DOHH2 (cell line): Measurements from ENCODE around the gene TENT5A.

Experiments
- H3F3A ChIP-seq: fragments of 200-600 bp; sonication (generic), shearing (Covaris generic); 2 replicates; pipeline ENCODE4 v1.6.0; 2016; ENCODE audit warnings: antibody characterized with exemption, mild to moderate bottlenecking; ENCODE audit not compliant: control insufficient read depth, insufficient read depth
- H3K27ac ChIP-seq: fragments of 200-600 bp; sonication (generic); 2 replicates; pipeline ENCODE4 v1.5.1; 2014; ENCODE audit warnings: low read depth, mild to moderate bottlenecking, low read length, moderate library complexity
- H3K27me3 ChIP-seq: fragments of 200-600 bp; sonication (generic); 2 replicates; pipeline ENCODE4 v1.6.1; 2014; ENCODE audit warnings: mild to moderate bottlenecking, low read length, mixed read lengths; ENCODE audit not compliant: control insufficient read depth
- H3K36me3 ChIP-seq: fragments of 200-600 bp; sonication (generic); 2 replicates; pipeline ENCODE4 v1.6.1; 2014; ENCODE audit warnings: mild to moderate bottlenecking, low read length, moderate library complexity, mixed read lengths; ENCODE audit not compliant: control insufficient read depth
- H3K4me1 ChIP-seq: fragments of 200-600 bp; sonication (generic); 2 replicates; pipeline ENCODE4 v1.6.1; 2014; ENCODE audit warnings: mild to moderate bottlenecking, low read length, mixed read lengths; ENCODE audit not compliant: control insufficient read depth
- H3K4me2 ChIP-seq: fragments of 200-600 bp; sonication (generic); 2 replicates; pipeline ENCODE4 v1.6.0; 2014; ENCODE audit warnings: mild to moderate bottlenecking, low read length, moderate library complexity
- H3K4me3 ChIP-seq: fragments of 200-600 bp; sonication (generic); 2 replicates; pipeline ENCODE4 v1.5.1; 2014; ENCODE audit warnings: mild to moderate bottlenecking, low read length, mixed read lengths
- H3K79me2 ChIP-seq: fragments of 200-600 bp; sonication (generic); 2 replicates; pipeline ENCODE4 v1.6.1; 2014; ENCODE audit warnings: mild to moderate bottlenecking, low read length, mixed read lengths; ENCODE audit not compliant: control insufficient read depth
- H3K9me2 ChIP-seq: fragments of 200-600 bp; sonication (generic); replicated peaks from 2 replicates; pipeline ENCODE4 v1.6.1; 2014; ENCODE audit warnings: mild to moderate bottlenecking, low read length, mixed read lengths; ENCODE audit not compliant: control insufficient read depth
- H3K9me3 ChIP-seq: fragments of 200-600 bp; sonication (generic); 2 replicates; pipeline ENCODE4 v1.6.1; 2014; ENCODE audit warnings: antibody characterized with exemption, low read length, mixed read lengths; ENCODE audit not compliant: control insufficient read depth, insufficient read depth
- H4K20me1 ChIP-seq: fragments of 200-600 bp; sonication (generic); 2 replicates; pipeline ENCODE4 v1.6.0; 2014; ENCODE audit warnings: low read depth, mild to moderate bottlenecking, antibody characterized with exemption, low read length, moderate library complexity; ENCODE audit not compliant: control insufficient read depth, insufficient read depth
- CTCF ChIP-seq: fragments of 200-600 bp; sonication (generic); IDR thresholded peaks from one replicate; pipeline ENCODE4 v1.5.1; 2014; ENCODE audit warnings: antibody characterized with exemption, mild to moderate bottlenecking, low read depth, low read length; ENCODE audit not compliant: poor library complexity, severe bottlenecking
- EZH2phosphoT487 ChIP-seq: fragments of 200-600 bp; sonication (generic); IDR thresholded peaks from 2 replicates; pipeline ENCODE4 v1.6.1; 2017; ENCODE audit warnings: borderline replicate concordance, mild to moderate bottlenecking, antibody characterized with exemption, low read length, moderate library complexity, mixed read lengths

The TENT5A gene

DNA sequence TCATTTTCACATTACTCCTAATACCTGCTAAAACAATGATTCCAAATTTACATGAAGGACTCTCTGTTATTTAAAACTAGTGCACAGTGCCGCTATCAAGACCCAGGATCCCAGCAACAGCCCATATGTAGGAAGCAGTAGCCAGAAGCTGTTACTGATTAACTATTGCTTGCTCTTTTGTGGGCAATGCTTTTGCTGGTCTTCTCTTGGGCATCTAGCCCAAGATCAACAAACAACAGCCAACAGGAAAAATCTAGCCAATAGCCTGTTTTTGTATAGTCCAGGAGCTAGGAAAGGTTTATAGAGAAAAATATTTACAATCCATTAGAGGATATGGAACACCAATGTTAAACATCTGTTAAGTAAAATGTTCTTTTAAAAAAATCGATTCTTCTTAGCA lies 22.1 kb upstream of the TENT5A start:
- H3K36me3 ChIP-seq = no peaks in the 10 kb centered on the region
- no peak for TF ChIP-seq CTCF
- H3K4me1 ChIP-seq = no peaks in the 10 kb centered on the region
- H3F3A ChIP-seq = no peaks in the 10 kb centered on the region
- H3K27ac ChIP-seq = no peak overlapping the region
- no peaks in the 10 kb centered on the region for H3K9me3 ChIP-seq
- H3K79me2 ChIP-seq = no peaks in the 10 kb centered on the region
- no peaks in the 10 kb centered on the region for H4K20me1 ChIP-seq
- no peaks in the 10 kb centered on the region for H3K27me3 ChIP-seq
- H3K9me2 ChIP-seq = no peaks in the 10 kb centered on the region
- no peak overlapping the region for H3K4me3 ChIP-seq
- H3K4me2 ChIP-seq = no peak overlapping the region

GRCh38 chr6:81773887-81774286 lies 21.4 kb upstream of the TENT5A start:
- Histone ChIP-seq H3F3A (no peaks in the 10 kb centered on the region), H3K4me2 (no peak overlapping the region), H3K79me2 (no peaks in the 10 kb centered on the region), H3K36me3 (no peaks in the 10 kb centered on the region), H3K27ac (no peak overlapping the region), H3K9me2 (no peaks in the 10 kb centered on the region), H4K20me1 (no peaks in the 10 kb centered on the region), H3K4me3 (no peak overlapping the region), H3K9me3 (no peaks in the 10 kb centered on the region), H3K27me3 (no peaks in the 10 kb centered on the region), H3K4me1 (no peaks in the 10 kb centered on the region)
- TF ChIP-seq CTCF (no peak), EZH2phosphoT487 (no peak)

DNA sequence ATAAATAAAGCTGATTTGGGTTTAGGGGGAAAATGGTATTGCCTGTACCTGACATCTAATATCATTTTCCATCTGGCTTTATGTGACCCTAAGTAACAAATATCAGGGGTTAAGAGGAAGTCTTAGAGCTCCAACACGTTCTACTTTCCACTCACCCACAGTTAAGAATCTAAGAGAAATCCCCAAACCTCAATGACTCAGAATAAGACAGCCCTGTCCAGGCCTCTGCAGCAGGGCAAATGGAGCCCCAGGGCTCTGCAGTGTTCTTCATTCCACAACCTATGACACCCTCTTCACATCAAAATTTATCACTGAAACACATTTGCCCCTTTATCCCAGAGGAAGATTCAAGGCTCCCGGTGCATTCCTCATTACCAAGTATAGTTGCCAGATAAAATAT lies 20.3 kb upstream of the TENT5A start:
- H3K9me2 ChIP-seq = no peaks in the 10 kb centered on the region
- no peak overlapping the region for H3K27ac ChIP-seq
- H3F3A ChIP-seq = no peaks in the 10 kb centered on the region
- H3K4me3 ChIP-seq = no peak overlapping the region
- H3K79me2 ChIP-seq = no peaks in the 10 kb centered on the region
- H3K27me3 ChIP-seq = no peaks in the 10 kb centered on the region
- no peak overlapping the region for H3K4me2 ChIP-seq
- H3K9me3 ChIP-seq = no peaks in the 10 kb centered on the region
- no peak for TF ChIP-seq CTCF
- TF ChIP-seq EZH2phosphoT487 = no peak
- H4K20me1 ChIP-seq = no peaks in the 10 kb centered on the region
- no peaks in the 10 kb centered on the region for H3K36me3 ChIP-seq
- H3K4me1 ChIP-seq = no peaks in the 10 kb centered on the region

GRCh38 chr6:81771097-81771496 lies 18.6 kb upstream of the TENT5A start:
- no peak overlapping the region for H3K4me3 ChIP-seq
- no peaks in the 10 kb centered on the region for H3K79me2 ChIP-seq
- no peaks in the 10 kb centered on the region for H4K20me1 ChIP-seq
- no peak for TF ChIP-seq CTCF
- H3K4me1 ChIP-seq = no peaks in the 10 kb centered on the region
- H3K4me2 ChIP-seq = no peak overlapping the region
- H3F3A ChIP-seq = no peaks in the 10 kb centered on the region
- H3K9me2 ChIP-seq = no peaks in the 10 kb centered on the region
- no peaks in the 10 kb centered on the region for H3K36me3 ChIP-seq
- no peak overlapping the region for H3K27ac ChIP-seq
- no peaks in the 10 kb centered on the region for H3K9me3 ChIP-seq
- no peaks in the 10 kb centered on the region for H3K27me3 ChIP-seq
